GM19328 (cell line): ENCODE results near the gene UNC5B.

Experiments
- ATAC-seq: cut with Tn5 transposase; IDR thresholded peaks from one replicate; pipeline ENCODE4 v1.9.1; 2021; ENCODE audit warnings: mild to moderate bottlenecking, moderate library complexity; ENCODE audit not compliant: unreplicated experiment

UNC5B gene

GRCh38 chr10:71338728-71339495 lies 126.5 kb downstream of the UNC5B start:
- no peak for ATAC-seq

GRCh38 chr10:71339796-71340589 lies 127.6 kb downstream of the UNC5B start:
- no peak for ATAC-seq

- ATAC-seq: no peak
Observed at GRCh38 chr10:71342573-71343391, 130.4 kb downstream of the UNC5B start.

- ATAC-seq: no peak
Observed at GRCh38 chr10:71343392-71343773, 131.0 kb downstream of the UNC5B start.

- ATAC-seq: no peak
Observed at GRCh38 chr10:71344154-71344925, 132.0 kb downstream of the UNC5B start.

- ATAC-seq: no peak
Observed at GRCh38 chr10:71344993-71345480, 132.7 kb downstream of the UNC5B start.

- ATAC-seq: no peak
Observed at GRCh38 chr10:71345694-71346093, 133.3 kb downstream of the UNC5B start.

- ATAC-seq: no peak
Observed at GRCh38 chr10:71346731-71347130, 134.4 kb downstream of the UNC5B start.

GRCh38 chr10:71347587-71348395 lies 135.4 kb downstream of the UNC5B start:
- no peak for ATAC-seq

- no peak for ATAC-seq
Observed at GRCh38 chr10:71348850-71349249, 136.5 kb downstream of the UNC5B start.

- ATAC-seq: no peak
Observed at GRCh38 chr10:71349406-71349805, 137.0 kb downstream of the UNC5B start.

- ATAC-seq: no peak
Observed at GRCh38 chr10:71351087-71351486, 138.7 kb downstream of the UNC5B start.

- ATAC-seq: no peak
Observed at GRCh38 chr10:71351628-71352319, 139.4 kb downstream of the UNC5B start.
